GM19395 (cell line): ENCODE results near the gene SPATA31D3.
"Not testable (repeated sequence)": the region's sequence is repeated elsewhere in the genome, so short reads cannot be mapped to it uniquely, and the experiment has no call there.

Experiments used
- ATAC-seq: cut with Tn5 transposase; IDR thresholded peaks from one replicate; pipeline ENCODE4 v1.9.1; 2021; ENCODE audit warnings: mild to moderate bottlenecking, moderate library complexity; ENCODE audit not compliant: unreplicated experiment

Gene SPATA31D3

DNA sequence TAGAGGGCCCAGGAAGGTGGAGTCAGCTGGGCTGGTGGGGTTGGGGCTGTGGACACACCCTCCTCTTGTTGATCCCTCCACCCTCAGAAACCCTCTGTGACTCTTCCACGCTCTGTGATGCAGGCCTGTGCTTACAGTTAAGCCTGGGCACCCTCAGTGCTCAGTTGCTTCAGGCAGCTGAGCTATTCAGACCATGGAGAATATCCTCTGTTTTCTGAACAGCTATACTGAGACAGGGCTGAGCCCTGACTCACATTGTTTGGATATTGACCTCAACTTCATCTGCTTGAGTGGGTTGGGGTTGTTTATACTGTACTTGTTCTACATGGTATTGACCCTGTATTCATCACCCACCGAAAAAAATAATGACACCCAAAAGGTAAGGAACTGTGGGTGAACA is at the start of gene SPATA31D3:
SPATA31D3 (plus strand) TSS at position 108 of the 400 bp plus-strand sequence; CDS start at position 194, 86 bp downstream.
- ATAC-seq: not testable (repeated sequence)

- ATAC-seq: no peak
Measured at GRCh38 chr9:81893929-81894328, 49.4 kb upstream of the SPATA31D3 start.

DNA sequence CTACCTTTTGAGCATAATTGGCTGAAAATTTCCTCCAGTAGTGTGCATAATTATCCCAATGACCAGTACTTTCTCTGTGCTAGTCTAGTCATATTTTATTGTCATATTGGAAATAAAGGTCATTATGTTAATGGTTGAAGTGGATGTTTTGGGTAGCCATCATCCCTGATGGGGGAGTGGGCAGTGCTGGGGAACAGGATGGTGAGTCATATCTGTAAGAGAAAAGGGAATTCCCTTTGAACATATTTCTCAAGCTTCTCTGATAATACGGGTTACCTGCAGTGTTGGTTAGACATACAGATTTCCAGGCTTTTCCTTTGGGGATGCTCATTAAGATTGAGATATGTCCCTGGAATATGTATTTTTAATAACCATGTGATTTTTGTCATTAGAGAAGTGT is 48.4 kb upstream of the SPATA31D3 start:
- ATAC-seq: no peak

DNA sequence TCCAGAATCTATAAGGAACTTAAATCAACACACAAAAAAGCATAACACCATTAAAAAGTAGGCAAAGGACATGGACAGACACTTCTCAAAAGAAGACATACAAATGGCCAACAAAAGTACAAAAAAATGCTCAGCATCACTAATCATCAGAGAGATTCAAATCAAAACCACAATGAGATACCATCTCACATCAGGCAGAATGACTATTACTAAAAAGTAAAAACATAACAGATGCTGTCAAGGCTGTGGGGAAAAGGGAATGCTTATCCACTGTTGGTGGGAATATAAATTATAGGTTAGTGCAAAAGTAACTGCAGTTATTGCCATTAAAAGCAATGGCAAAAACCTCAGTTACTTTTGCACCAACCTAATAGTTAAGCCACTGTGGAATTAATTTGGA is 47.2 kb upstream of the SPATA31D3 start:
- ATAC-seq: no peak

DNA sequence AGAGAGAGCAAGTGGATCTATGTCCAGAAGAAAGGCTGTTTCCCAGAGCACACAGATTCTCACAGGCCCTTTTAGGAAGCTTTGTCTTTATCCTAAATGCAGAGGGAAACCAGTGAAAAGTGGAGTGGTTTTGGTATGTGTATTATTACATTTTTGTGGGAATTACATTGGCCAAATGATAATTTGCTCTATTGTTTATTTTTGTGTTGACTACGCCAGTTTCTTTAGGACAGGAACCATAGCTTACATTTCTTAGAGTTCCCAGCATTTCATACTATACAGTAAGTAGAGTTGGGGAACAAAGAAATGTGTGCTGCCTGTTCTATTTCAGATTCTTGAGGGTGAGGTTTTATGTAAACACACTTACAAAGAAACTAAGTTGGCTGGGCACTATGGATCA is 44.4 kb upstream of the SPATA31D3 start:
- no peak for ATAC-seq

DNA sequence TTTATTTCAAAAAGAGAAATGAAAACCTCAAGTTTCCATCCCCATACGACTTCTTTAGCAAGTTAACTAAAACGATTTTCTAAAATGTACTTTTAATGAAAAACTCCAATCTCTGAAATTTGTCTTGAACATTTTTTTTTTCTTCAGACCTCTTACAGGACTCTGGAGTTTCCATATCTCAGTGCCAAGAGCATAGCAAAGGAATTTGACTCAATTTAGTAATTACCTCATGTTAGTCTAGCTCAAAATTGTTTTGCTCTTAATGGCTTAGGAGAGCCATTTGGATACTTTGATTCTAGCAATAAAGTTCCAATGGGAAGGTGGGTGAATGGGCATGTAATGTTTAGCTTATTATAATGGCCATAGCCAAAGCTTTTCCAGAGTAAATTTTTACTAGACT is 41.1 kb upstream of the SPATA31D3 start:
- no peak for ATAC-seq

GRCh38 chr9:81902626-81903025 is 40.7 kb upstream of the SPATA31D3 start:
- ATAC-seq: no peak

DNA sequence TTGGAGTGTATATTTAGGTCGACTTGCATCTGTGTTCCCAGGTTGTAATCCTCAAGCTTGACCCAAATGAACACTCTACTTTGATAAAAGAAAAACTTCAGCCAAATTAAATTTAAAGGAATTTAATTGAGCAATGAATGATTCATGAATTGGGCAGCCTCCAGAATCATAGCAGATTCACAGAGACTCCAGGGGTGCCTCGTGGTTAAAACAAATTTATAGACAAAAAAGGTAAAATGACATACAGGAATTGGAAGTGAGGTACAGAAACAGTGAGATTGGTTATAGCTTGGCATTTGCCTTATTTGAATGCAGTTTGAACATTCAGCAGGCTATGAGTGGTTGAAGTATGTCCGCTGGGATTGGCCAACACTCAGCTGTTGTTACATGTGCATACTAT is 36.6 kb upstream of the SPATA31D3 start:
- no peak for ATAC-seq

GRCh38 chr9:81912135-81912534 is 31.2 kb upstream of the SPATA31D3 start:
- no peak for ATAC-seq

- ATAC-seq: no peak
Measured at GRCh38 chr9:81915801-81916505, 27.3 kb upstream of the SPATA31D3 start.

DNA sequence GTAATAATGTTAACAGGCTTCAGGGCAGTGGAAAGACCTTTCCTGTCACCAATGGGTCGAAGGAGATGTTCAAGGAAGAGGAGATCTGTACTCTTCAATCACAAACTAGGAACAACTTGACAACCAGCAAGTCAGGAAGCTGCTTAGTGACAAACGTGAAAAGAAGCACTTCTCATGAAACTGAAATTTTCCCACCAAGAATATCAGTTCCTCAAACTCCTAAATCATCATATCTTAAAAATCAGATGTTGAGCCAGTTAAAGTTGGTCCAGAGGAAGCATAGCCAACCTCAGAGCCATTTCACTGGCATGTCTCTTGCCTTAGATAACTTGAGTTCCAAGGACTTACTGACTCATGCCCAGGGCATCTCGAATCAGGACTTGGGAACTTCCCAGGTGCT is 24.8 kb upstream of the SPATA31D3 start:
- ATAC-seq: not testable (repeated sequence)

DNA sequence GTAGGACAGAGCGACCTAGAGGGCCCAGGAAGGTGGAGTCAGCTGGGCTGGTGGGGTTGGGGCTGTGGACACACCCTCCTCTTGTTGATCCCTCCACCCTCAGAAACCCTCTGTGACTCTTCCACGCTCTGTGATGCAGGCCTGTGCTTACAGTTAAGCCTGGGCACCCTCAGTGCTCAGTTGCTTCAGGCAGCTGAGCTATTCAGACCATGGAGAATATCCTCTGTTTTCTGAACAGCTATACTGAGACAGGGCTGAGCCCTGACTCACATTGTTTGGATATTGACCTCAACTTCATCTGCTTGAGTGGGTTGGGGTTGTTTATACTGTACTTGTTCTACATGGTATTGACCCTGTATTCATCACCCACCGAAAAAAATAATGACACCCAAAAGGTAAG is 15.0 kb upstream of the SPATA31D3 start, which contains the start of gene SPATA31D4:
SPATA31D4 (plus strand) TSS at position 124 of the 400 bp plus-strand sequence; CDS start at position 210, 86 bp downstream.
- not testable (repeated sequence) for ATAC-seq

GRCh38 chr9:81930147-81930546 is 13.2 kb upstream of the SPATA31D3 start:
- not testable (repeated sequence) for ATAC-seq

GRCh38 chr9:81933547-81933946 is 9.8 kb upstream of the SPATA31D3 start:
- not testable (repeated sequence) for ATAC-seq

DNA sequence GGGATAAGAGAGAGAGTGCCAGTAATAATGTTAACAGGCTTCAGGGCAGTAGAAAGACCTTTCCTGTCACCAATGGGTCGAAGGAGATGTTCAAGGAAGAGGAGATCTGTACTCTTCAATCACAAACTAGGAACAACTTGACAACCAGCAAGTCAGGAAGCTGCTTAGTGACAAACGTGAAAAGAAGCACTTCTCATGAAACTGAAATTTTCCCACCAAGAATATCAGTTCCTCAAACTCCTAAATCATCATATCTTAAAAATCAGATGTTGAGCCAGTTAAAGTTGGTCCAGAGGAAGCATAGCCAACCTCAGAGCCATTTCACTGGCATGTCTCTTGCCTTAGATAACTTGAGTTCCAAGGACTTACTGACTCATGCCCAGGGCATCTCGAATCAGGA is 5.3 kb downstream of the SPATA31D3 start:
- ATAC-seq: not testable (repeated sequence)

DNA sequence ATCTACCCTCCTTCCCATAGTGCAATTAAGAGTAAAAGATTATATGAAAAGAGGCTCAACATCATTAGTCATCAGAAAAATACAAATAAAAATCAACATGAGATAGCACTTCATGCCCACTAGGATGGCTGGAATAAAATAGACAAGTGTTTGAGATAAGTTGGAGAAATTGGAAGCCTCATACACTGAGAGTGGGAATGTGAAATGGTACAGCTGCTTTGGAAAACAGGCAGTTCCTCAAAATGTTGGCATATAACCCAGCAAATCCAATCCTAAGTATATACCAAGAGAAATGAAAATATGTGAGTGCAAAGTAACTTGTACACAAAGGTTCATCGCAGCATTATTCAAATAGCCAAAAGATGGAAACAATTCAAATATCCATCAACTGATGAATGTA is 9.8 kb downstream of the SPATA31D3 start:
- no peak for ATAC-seq

DNA sequence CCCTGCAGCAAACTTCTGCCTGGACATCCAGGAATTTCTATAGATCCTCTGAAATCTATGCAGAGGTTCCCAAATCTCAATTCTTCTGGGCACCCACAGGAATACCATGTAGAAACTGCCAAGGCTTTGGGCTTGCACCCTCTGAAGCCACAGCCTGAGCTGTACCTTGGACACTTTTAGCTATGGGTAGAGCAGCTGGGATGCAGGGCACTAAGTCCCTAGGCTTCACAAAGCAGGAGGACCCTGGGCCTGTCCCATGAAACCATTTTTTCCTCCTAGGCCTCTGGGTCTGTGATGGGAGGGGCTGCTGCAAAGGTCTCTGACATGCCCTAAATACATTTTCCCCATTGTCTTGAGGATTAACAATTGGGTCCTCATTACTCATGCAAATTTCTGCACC is 12.3 kb downstream of the SPATA31D3 start:
- no peak for ATAC-seq

GRCh38 chr9:81964218-81965171 is 21.2 kb downstream of the SPATA31D3 start:
- no peak for ATAC-seq

DNA sequence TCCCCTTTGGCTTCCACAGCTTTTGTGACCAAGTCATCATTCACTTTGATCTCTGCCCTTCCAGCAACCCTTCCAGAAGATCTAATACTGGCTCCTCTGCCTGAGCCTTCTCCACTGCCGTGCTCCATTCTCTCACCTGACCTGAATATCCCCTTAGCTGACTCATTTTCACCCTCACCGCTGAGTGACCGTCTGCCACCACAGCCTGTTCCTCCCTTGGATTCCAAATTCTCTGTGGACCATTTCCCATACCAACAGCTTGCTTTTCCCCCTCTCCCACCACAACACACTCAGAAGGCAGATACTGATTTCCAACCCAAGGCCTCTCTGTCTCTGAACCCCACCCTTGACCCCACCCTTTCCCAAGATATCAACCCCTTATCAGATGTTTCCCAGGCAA is 24.7 kb downstream of the SPATA31D3 start:
- ATAC-seq: no peak

- no peak for ATAC-seq
Measured at GRCh38 chr9:81969971-81970370, 26.7 kb downstream of the SPATA31D3 start.

DNA sequence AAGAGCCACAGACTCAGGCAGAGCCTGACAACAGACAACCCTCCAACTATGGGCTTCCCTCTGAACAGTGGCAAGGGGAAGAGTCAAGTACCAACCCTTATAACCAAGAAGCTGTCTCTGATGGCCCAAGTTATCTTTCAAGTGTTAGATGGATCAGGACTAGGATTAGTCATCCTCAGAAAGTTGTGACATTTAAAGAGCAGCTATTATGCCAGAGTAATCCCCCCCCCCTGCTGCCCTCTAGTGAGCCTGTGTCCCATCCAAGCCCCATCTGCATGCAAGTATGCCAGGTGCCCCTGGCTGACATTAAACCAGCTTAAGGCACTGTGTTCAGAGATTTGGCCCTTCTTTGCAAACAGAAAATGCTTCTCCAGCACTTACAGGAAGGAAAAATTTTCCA is 28.4 kb downstream of the SPATA31D3 start:
- no peak for ATAC-seq

- ATAC-seq: no peak
Measured at GRCh38 chr9:81974764-81975163, 31.5 kb downstream of the SPATA31D3 start.
